Stimulated activated CD4-positive, alpha-beta T cell treated with anti-CD3 and anti-CD28 coated beads, Interleukin-2, amount 100 ng/mL, for 4 hours (primary cell): ENCODE results near the gene ME3.
"Not testable (repeated sequence)": the region's sequence is repeated elsewhere in the genome, so short reads cannot be mapped to it uniquely, and the experiment has no call there.

Experiments used
- DNase-seq: peaks from one replicate; pipeline ENCODE4 v3.0.0-alpha.2; 2020; ENCODE audit warnings: low read depth

The ME3 gene

DNA sequence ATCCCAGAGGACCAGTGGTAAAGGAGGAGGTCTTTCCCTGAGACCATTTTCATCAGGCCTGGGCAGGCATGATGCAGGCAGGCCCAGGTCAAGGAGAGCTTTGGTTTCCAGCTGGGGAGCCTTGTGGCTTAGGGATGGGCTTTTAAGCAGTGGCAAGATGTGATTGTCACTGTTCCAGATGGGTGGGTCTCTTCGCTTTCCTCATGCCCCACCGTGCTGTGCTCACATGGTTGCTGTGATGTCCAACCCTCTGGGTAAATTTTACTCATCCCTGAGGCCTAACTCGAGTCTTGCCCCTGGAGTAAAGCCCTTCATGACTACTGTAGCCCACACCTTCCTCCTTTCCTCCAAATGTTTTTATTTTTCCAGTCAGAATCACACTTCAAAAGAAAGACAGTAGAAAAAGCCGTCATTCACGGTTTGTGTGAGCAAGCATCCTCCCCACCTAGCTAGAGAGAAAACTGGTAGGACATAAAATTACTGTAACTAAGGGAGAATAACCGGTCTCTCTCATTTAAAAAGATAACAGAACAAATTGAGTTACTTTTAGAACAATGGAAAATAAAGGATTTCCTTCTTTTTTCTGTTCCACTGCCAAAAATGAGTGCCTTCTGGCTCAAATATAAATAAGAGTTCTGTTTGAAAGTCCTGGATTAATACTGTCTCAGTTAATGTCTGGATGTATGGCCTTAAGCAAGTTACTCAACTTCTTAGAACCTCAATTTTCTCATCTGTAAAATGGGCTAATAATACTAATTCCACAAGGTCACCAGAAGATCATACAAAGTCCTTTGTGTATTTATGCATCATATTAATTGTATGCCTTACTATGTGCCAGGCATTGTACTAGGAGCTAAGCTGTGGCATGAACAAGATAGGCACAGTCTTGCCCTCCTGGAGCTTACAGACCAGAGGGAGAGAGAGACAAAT lies 84.9 kb downstream of the ME3 start:
- no peak for DNase-seq

DNA sequence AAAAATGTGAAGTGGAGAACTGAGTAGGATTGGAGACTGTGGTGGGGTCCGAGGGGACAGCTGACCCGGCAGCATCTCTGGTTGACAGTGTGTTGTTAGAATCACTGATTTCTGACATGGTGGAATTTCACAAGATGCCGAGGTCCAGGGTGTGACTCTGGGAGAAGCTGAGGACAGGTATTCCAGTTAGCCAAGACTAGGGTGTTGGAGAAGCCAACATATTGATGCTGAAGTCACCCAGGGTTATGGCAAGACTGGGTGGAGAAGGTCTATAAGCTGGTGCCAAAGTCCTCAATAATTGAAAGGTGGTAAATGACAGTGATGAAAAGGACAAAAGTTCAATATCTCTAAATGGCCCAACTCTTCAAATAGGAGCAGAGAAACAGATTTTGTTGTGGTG lies 86.1 kb downstream of the ME3 start:
- no peak for DNase-seq

DNA sequence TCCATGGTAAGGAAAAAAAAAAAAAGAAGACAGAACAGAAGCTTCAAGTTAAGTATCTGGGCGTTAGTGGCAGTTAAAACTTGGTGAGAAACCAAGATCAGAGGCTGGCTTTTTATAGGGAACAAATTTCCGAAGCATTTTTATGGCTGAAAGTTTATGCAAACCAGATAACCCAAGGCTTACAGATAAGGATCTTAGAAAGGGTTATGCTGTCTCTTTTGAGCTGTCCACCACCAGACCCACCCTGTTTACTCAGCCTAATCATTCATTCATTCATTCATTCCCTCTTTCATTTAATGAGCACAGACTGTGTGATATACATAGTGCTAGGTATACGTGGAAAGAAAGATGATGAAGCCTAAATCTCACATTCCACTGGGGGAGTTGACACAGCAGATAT lies 89.5 kb downstream of the ME3 start:
- DNase-seq: no peak

DNA sequence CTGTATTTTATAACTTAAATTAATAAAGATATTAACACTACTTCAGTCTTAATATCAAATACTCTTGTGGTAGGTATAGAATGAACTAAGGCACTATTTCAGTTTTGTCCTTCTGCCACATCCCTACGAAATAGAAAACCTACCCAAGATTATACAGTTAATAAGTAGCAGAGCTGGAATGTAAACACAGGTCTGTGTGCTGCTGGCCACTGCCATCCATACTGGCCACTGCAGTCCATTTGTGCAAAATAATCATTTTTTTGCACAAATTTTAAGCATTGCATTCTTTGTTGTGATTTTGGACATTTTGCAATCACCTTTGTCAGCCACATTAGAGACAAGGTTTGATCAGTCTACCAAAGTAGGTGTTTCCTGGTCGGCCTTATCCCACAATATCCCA lies 91.9 kb downstream of the ME3 start:
- DNase-seq: no peak

DNA sequence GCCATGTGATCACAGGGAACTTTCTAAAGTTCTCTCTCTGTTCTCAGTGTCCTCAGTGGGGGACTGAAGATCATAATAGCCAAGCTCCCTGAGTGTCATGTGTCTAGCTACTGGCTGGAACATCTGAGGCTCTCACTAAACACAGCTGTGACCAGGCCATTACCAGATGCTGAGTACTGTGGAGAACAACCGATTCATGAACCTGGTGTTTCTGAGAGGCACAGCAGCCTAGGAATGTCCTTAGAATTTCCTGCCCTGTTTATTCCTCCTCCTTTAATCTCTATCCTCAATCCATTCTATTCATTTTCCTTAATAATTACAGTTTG lies 93.0 kb downstream of the ME3 start:
- no peak for DNase-seq

DNA sequence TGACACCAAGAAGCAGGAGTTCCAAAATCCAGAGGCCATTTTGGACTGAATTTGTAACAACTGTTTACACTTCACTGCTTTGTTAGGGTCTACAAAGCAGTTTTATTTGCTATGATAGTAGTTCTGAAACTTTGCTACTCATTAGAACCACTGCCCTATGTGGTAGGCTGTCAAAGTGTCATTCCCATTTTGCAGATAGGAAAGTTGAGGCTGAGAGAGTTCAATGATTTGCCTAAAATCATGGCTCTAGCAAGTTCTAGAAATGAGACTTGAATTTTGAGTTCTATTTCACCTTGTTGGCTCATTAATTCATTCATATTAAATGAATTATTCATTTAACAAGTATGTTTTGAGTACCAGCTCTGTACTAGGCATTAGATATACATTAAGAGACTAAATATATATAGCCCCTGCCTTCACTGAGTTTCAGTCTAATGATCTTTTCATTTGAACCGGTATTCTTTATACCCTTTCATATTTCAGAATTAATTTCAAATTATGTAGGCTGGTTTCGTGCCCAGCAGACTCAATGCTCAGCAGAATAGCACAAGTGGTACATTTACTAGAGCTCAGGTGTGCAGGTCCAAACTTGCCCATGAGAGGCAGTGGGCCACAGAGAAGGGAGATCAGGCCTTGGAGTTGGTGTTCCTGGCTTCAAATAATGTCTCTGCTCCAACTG lies 93.5 kb downstream of the ME3 start:
- no peak for DNase-seq

DNA sequence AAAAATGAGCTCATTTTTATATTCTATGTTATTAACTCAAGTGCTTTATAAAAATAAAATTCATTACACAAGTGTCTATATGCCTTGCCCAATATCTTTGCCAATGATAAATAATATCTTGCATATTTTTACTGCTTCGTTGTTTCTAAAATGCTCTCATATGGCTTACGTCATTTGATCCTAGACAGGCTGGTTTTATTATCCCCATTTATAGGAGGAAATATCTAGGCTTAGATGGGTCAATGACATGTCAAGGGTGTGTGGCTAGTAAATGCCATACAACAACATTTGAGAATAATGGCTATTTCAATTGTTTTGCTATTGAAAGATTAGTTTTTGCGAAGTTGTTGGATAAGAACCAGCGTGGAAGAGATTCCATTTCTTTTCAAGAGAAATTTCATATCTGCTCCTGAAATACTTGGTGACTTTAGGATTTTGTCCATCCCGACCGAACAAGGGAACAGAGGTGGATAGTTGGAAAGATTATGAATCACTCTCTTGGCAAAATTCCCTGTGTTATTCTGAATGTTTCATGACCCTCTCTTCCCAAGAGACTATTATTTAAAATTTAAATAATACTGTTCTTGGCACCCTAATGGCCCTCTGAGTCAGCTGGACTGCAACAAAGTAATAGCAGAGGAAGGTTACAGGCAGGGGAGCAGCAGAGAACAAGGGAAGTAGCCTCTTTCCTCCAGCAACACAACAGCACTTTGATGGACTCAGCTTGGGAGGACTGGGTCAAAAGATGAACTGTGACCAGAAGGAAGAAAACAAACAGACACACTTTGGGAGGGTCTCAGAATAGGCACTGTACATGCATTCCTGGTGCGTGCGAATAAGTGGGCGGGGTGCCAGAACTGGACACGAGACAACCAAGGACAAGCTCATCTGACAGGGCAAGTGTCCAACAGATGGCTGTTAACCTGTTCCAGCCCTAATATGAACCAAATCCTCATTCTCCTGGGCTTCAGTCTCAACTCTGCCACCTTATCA lies 94.5 kb downstream of the ME3 start:
- DNase-seq: no peak

DNA sequence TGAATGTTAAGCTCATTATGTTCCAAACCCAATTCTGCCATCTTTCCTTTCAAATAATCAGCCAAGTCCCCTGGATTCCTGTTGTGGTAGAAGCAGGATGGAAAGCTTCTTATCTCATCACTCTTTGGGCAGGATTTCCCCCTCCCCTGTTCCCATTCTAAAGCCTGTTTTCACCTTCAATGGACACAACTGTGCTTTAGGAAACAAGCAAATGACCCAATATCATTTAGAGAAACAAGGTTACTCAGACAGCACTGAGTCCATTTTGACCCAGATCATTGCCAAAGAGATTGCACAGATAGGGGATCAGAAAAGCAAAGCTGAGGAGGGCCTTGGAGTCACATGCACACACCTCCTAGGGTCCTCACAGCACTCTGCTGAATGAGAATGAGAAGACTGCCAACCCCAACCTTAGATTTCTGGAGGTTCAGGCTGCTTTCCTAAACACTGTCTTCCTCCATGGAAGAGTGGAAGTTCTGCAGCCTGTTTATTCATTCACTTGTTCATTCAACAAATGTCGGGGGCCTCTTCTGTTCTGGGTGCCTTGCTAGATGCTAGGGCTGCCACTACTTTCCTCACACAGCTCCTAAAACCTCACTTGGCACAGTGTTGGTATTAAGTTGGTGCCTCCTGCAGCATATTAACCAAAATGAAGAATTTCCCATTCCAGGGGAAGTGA lies 95.3 kb downstream of the ME3 start:
- no peak for DNase-seq

DNA sequence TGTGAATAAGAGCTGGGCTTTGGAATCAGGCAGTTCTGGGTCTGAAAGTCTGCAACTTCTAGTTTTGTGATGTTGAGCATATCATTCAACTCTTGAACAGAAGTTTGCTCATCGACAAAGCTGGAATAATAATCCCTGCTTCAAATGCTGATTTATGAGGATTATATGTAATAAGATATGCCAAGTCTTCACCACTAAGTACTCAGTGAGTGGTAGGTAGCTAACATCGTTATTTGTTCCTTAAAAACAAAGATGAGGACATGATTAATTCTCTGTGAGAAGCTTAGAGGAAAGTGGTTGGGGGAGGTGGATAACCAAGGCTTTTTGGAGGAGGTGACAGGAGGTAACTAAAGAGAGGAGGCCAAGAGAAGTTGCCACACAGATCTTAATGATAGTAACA lies 96.5 kb downstream of the ME3 start:
- DNase-seq: no peak

DNA sequence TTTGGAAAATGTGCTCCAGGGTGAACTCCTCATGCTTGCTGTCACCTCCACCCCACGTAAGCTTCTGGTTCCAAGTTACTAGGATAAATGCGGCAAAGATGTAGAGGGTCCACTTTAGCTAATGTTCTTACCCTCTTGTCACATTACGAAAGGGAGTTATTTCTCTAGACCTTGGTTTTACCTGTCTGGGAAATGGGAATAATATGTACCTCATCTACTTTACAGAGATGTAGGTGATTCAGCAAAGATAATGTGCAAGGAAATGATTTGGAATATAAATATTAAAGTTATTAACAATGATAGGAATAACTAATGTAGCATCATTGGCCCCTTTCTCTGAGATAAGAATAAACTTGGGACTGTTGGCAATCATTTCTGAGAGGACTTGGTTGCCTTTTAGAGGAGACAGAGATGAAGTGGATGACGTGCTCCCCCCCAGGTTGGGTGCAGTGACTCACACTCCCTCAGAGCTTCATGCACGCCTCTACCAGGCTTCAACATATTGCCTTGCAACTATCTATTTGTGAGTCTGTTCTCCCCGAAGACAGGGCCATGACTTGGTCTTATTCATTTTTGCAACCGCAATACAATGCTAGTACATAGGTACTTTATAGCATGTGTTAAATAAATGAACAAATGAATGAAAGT lies 97.1 kb downstream of the ME3 start:
- no peak for DNase-seq

DNA sequence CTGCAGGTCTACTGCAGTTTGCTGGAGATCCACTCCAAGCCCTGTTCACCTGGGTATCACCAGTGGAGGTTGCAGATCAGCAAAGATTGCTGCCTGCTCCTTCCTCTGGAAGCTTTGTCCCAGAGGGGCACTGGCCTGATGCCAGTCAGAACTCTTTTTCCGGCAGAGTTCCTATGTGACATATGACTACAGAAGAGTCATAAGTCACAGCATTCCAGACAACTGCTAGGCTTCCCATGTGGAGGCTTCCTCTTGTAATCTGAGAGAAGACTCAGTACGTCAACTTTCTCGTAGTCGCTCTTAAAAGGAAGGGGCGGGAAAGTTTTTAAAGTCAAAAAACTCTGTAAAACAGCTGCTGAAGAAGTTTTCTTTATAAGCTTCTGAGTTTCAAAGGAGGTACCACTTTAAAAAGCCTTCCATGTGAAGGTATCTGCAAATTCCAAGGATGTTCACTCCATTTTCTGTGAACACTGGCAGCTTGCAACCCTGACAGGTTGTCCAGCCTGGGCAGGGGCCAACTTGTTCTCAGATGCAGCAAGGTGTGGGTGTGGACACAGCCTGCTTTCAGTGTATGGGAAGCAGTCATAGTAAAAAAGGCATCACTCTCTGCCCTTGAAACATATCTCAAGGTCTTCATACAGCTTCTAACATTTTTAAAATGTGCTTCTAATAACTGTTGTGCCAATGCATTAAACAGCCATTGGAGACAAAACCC lies 97.8 kb downstream of the ME3 start:
- DNase-seq: no peak

DNA sequence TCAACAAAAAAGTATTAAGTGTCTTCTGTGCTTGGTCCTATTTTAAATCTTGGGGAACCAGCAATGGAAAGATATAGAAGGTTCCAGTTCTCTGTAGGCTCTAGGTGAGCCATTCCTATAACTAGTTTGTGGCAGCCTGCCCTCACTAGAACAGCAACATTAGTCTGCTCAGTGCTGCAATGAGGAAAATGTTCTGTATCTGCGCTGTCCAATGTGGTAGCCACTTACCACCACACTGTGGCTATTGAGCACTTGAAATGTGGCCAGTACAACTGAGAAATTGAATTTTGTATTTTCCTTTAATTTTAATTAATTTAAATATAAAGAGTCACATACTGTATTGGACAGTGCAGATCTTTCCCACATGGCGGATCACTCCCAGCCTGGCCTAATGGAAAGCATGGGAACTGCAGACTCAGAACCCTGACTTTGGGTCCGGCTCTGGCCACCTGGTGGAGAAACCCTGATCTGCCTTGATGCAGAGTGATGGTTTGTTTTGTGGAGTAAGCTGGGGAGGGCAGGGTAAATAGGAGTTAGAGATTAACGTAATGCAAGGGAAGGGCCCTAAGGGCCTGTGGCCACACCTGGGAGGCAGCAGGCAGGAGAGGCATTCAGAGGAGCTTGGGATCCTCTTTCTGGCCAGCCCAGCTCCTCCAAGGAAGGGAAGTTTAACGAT lies 101.0 kb downstream of the ME3 start:
- no peak for DNase-seq

DNA sequence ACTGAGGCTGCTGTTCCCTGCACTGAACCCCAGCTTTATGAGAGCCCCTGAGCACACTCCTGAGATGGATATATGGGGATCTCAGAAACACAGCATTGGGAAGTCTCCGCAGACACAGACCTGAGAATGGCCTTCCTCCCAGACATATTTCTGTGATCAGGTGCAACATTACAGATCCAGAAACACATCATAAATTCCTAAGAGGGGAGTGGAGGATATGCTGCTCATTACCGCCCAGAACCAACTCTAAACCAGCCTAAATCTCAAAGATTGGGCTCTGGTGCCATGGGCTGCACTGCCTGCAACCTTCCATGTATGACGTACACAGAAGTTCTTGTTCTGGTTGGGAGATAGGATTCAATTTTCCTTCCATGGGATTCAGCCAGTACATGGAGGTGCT lies 102.0 kb downstream of the ME3 start:
- no peak for DNase-seq

DNA sequence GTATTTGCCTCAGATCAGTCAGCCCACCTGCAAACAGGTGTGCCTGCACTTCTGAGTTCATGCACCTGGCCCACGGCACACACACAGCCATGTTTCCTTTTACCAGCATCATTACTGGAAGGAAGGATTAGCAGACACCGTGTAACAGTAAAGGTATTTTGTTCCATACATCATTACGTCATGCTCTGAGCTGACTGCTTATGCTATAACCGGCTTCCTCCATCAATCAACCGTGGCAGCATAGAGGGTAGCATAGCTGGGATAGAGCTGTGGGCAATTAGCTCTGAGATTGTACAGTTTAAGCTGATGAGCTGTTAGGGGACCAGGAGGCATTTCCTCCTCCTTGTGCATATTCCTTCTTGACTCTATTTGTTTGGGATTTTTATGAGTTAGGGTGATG lies 102.4 kb downstream of the ME3 start:
- no peak for DNase-seq

DNA sequence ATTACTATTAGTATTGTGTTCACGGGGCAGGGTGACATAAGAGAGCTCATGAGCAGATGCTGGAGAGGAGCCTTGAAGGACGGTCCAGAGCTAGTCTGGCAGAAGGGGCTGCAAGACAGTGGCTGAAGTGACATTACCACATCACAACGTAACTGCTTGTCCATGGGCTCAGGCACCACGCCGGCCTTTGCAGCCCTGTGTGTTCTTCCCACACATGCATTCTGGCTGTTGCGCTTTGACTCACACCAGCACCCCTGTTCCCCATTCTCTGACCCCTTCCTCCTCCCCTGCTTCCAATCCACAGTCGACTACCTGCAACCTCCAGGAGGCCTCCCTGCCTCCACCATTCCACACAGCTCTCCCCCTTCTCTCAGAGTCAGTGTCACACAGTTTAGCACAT lies 103.3 kb downstream of the ME3 start:
- DNase-seq: no peak

DNA sequence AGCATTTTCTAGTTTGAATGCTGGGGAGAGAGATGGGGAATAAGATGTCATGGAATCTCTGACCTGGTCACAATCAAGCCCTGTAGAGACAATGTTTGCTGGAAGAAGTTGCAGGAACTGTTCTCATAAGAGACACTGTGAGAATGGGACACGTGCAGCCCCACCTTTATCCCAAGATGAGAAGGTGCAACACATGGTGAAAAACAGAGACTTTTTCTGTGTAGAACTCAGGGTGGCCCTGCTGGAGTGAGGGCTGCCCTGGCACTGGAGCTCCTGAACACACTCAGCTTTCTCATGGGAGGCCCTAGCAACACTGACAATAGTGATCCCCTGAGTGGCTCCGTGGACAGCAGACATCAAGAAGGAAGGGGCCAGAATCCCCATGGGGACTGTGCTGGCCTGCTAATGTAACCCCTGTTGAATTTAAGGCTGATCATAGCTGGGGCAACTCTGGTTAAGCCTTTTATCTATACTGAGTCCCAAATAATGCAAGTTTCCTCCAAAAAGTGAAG lies 106.6 kb downstream of the ME3 start:
- DNase-seq: no peak

DNA sequence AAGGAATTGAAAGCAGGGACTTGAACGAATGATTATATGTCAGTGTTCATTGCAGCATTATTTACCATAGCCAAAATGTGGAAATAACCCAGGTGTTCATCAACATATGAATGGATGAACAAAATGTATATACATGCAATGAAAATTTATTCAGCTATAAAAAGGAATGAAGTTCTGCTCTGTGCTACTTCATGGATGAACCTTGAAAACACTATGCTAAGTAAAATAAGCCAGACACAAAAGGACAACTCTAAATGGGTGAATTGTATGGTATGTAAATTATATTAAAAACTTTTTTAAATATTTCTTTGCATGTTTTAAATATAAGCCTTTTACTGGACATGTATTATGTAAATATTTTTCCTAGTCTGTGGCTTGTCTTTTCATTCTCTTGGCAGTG lies 107.0 kb downstream of the ME3 start:
- no peak for DNase-seq

DNA sequence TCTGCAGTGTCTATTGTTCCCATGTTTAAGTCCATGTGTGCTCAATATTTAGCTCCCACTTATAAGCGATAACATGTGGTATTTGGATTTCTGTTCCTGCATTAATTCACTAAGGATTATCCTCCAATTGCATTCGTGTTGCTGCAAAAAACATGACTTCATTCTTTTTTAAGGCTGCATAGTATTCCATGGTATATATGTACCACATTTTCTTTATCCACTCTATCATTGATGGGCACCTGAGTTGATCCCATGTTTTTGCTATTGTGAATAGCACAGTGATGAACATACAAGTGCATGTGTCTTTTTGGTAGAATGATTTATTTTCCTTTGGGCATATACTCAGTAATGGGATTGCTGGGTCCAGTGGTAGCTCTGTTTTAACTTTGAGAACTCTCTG lies 109.6 kb downstream of the ME3 start:
- not testable (repeated sequence) for DNase-seq

DNA sequence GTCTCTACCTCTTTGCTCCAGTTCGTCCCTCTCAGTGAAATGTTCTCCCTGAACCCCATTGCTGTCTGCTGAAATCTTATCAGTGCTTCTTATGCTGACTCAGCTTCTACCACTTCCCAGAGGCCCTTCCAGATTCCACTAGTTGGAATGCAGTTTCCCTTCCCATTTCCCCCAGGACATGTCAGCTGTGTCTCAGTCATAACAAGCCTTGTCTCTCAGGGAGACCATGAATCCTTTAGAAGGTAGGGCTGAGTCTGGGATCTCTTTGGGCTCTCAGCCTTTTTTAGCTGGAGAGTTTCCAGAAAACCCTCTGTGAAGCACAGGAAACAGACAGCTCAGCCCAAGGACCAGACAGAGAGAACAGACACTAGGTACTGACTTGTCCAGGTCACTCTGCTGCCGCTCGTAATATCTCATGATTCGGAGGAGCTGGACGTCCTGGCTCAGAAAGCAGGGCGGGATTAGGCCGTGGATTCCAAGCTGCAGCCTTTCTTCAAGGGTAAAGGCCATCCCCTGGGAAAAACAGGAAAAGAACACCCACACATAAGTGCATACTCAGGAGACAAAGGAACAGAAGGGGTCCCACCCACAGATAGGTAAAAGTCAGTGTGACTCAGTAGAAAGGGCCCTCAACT lies 113.0 kb downstream of the ME3 start:
- no peak for DNase-seq

DNA sequence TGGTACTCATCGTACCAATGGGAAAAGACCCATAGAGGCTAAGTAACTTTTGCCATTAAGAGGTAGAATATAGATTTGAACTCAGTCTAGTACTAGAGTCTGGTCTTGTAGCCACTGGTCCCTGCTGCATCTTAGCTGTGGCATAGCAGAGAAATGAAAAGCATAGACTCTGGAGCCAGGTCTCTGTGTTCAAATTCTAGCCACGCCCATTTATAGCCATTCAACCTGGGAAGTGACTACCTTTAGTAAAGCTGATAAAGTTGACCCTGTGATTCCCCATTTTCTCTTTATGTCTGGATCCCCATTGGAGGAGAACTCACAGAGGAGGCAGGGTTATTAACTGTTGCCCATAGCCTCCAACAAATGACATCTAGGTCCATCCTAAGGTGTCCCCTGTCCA lies 113.6 kb downstream of the ME3 start:
- no peak for DNase-seq
